Kidney epithelial cell (primary cell): ENCODE results near the gene CD4. TPM values are rescaled to one million over a fixed set of nuclear protein-coding genes. Genes with fewer than 3 reads are reported as not detected.
A peak's percentile ranks its signal among the peaks of the same experiment; 100 is the strongest.

Experiments
- DNase-seq: peaks from one replicate; pipeline ENCODE4 v3.0.0-alpha.2; 2010; ENCODE audit warnings: low read depth
- H3K27me3 ChIP-seq: 2 replicates; pipeline ENCODE4 v1.6.0; 2011; ENCODE audit warnings: low read length; ENCODE audit not compliant: control insufficient read depth, insufficient read depth
- H3K36me3 ChIP-seq: 2 replicates; pipeline ENCODE4 v1.5.1; 2011; ENCODE audit warnings: low read length; ENCODE audit not compliant: control insufficient read depth, insufficient read depth
- H3K4me3 ChIP-seq: 2 replicates; pipeline ENCODE4 v1.5.1; 2011; ENCODE audit warnings: low read depth, mild to moderate bottlenecking, control low read depth, low read length
- CTCF ChIP-seq: IDR thresholded peaks from 2 replicates; pipeline ENCODE4 v1.5.1; 2011; ENCODE audit warnings: mild to moderate bottlenecking, moderate library complexity, low read length, control low read depth, inconsistent platforms; ENCODE audit not compliant: insufficient read depth, poor library complexity, severe bottlenecking
- total RNA-seq: library from RNA; depleted of rRNA; stranded (reverse); fragments of >200 nt; gene quantifications from 2 replicates; pipeline ENCODE4 v1.2.3, GENCODE V29; 2015

CD4 gene
- total RNA-seq, 1 donor from 2014 or later, result 0.08 TPM

GRCh38 chr12:6818222-6818621 is 28.9 kb downstream of the CD4 start:
- DNase-seq, result no peak
- Histone ChIP-seq H3K36me3 (no peaks in the 10 kb centered on the region), H3K27me3 (peaks cover 25% of the 10 kb centered on the region), H3K4me3 (no peak overlapping the region)
- no peak for TF ChIP-seq CTCF

DNA sequence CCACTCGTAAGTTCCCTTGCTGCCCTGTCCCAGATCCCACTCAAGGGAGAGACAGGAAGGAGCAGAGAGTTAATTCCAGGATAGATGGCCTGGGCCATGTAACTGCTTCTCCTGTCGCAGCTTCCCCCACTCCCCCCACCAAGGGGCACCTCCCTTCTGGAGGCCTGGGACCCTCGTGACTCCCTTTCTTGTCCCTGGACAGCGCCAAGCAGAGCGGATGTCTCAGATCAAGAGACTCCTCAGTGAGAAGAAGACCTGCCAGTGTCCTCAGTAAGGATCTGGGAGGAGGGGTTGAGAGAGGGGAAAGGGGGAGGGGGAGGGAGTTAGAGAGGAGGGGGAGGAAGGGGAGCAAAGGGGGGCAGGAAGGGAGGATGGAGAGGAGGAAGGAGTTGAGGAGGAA is 29.3 kb downstream of the CD4 start:
- peaks cover 27% of the 10 kb centered on the region for H3K27me3 ChIP-seq
- DNase-seq, result no peak
- no peak overlapping the region for H3K4me3 ChIP-seq
- no peaks in the 10 kb centered on the region for H3K36me3 ChIP-seq
- no peak for TF ChIP-seq CTCF

DNA sequence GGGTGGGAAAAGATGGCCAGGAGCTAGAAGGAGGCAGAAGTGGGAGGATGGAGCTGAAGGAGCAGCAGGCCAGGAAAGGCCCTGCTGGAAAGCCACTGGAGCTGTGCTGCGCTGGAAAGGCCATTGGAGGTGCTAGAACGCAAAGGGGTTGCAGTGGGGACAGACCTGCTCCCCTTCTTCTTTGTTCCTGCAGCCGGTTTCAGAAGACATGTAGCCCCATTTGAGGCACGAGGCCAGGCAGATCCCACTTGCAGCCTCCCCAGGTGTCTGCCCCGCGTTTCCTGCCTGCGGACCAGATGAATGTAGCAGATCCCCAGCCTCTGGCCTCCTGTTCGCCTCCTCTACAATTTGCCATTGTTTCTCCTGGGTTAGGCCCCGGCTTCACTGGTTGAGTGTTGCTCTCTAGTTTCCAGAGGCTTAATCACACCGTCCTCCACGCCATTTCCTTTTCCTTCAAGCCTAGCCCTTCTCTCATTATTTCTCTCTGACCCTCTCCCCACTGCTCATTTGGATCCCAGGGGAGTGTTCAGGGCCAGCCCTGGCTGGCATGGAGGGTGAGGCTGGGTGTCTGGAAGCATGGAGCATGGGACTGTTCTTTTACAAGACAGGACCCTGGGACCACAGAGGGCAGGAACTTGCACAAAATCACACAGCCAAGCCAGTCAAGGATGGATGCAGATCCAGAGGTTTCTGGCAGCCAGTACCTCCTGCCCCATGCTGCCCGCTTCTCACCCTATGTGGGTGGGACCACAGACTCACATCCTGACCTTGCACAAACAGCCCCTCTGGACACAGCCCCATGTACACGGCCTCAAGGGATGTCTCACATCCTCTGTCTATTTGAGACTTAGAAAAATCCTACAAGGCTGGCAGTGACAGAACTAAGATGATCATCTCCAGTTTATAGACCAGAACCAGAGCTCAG is 30.0 kb downstream of the CD4 start:
- TF ChIP-seq CTCF, result no peak
- no peak overlapping the region for H3K4me3 ChIP-seq
- DNase-seq, result no peak
- H3K36me3 ChIP-seq, result no peaks in the 10 kb centered on the region
- peaks cover 26% of the 10 kb centered on the region for H3K27me3 ChIP-seq

DNA sequence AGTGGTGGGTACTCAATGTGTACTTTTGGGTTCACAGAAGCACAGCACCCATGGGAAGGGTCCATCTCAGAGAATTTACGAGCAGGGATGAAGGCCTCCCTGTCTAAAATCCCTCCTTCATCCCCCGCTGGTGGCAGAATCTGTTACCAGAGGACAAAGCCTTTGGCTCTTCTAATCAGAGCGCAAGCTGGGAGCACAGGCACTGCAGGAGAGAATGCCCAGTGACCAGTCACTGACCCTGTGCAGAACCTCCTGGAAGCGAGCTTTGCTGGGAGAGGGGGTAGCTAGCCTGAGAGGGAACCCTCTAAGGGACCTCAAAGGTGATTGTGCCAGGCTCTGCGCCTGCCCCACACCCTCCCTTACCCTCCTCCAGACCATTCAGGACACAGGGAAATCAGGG is 30.8 kb downstream of the CD4 start:
- Histone ChIP-seq H3K4me3 (no peak overlapping the region), H3K36me3 (no peaks in the 10 kb centered on the region), H3K27me3 (peaks cover 22% of the 10 kb centered on the region)
- DNase-seq, result no peak
- TF ChIP-seq CTCF, result no peak

- no peak for DNase-seq
Measured at GRCh38 chr12:6821591-6822425, 32.5 kb downstream of the CD4 start, which contains the start of gene GPR162. GPR162 (plus strand) TSS chr12:6821821; CDS start chr12:6823899, 2,078 bp downstream.

More at GRCh38 chr12:6821591-6822425, 32.5 kb downstream of the CD4 start, which contains the start of gene GPR162:
- peak within 1 kb of the TSS; percentile 45 for H3K4me3 ChIP-seq
- peaks cover 22% of the 10 kb centered on the region for H3K27me3 ChIP-seq
- no peaks in the 10 kb centered on the region for H3K36me3 ChIP-seq
- no peak for TF ChIP-seq CTCF
